GM12878 (cell line): ENCODE results near the gene THRB.

ENCODE experiments used
- BMI1 ChIP-seq: fragments of 450-650 bp; IDR thresholded peaks from 2 replicates; pipeline ENCODE4 v1.6.1; 2016; ENCODE audit warnings: mild to moderate bottlenecking, moderate library complexity, borderline replicate concordance
- EZH2 ChIP-seq: IDR thresholded peaks from 2 replicates; pipeline ENCODE4 v1.6.1; 2012; ENCODE audit warnings: low read depth, mild to moderate bottlenecking, control low read depth, inconsistent platforms, low read length, borderline replicate concordance; ENCODE audit not compliant: control insufficient read depth
- KDM1A ChIP-seq: fragments of 200-600 bp; sonication (generic); IDR thresholded peaks from 2 replicates; pipeline ENCODE4 v1.6.1; 2016; ENCODE audit warnings: borderline replicate concordance
- MTA3 ChIP-seq: IDR thresholded peaks from 2 replicates; pipeline ENCODE4 v1.6.1; 2012; ENCODE audit warnings: low read length, inconsistent platforms, borderline replicate concordance
- TF ChIP-seq, protein P1 (sequence below), 3 experiments: IDR thresholded peaks in 2 of 3; conservative IDR thresholded peaks in 1 of 3; 2 replicates each; pipeline ENCODE4 v1.5.1; 2011; ENCODE audit warnings: low read depth in 3 of 3, low read length in 3 of 3, mild to moderate bottlenecking in 3 of 3, control low read depth in 2 of 3, moderate library complexity in 2 of 3, inconsistent platforms in 1 of 3, mixed read lengths in 1 of 3; ENCODE audit not compliant: control insufficient read depth in 2 of 3, insufficient read depth in 1 of 3; ENCODE audit errors: extremely low read depth in 1 of 3

DNA sequence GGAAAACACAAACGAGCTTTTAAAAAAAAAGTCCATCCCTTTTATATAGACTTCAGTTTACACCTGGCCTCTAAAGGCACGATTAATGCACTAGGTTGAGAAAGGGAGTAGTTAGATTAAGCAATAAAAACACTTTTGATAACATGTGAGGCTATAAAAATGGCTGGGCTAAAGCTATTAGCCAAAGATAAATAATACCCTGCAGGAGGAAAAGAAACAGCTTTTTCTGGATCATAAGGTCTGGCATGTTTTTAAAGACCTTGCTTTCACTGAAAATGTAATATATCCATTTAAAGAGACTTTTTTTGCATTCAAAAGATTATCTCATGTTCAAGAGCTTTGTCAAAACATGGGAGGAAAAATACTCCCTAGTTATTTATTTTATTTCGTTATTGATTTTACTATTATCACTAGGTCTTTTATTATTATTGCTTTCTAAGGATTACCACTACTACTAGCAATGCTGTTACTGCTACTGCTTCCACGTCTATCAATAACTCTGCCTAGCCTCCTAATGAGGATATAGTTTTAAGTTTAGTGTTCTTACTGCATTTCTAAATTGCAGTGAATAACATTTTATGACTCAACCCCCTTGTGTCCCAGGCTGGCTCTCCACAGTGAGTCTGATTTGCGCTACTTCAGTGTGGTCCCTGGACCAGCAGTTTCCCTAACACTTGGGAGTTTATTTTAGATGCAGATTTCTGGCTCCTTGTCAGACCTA, 93.4 kb downstream of the THRB start:
- TF ChIP-seq, protein P1, sequence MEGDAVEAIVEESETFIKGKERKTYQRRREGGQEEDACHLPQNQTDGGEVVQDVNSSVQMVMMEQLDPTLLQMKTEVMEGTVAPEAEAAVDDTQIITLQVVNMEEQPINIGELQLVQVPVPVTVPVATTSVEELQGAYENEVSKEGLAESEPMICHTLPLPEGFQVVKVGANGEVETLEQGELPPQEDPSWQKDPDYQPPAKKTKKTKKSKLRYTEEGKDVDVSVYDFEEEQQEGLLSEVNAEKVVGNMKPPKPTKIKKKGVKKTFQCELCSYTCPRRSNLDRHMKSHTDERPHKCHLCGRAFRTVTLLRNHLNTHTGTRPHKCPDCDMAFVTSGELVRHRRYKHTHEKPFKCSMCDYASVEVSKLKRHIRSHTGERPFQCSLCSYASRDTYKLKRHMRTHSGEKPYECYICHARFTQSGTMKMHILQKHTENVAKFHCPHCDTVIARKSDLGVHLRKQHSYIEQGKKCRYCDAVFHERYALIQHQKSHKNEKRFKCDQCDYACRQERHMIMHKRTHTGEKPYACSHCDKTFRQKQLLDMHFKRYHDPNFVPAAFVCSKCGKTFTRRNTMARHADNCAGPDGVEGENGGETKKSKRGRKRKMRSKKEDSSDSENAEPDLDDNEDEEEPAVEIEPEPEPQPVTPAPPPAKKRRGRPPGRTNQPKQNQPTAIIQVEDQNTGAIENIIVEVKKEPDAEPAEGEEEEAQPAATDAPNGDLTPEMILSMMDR (IDR thresholded peaks at IDR 0.05 in 2 of 3, conservative IDR thresholded peaks at IDR 0.05 in 1 of 3; ENCODE audit: control insufficient read depth in 2 of 3, extremely low read depth in 1 of 3, insufficient read depth in 1 of 3, low read depth in 3 of 3, low read length in 3 of 3), result no peak
- TF ChIP-seq KDM1A, result no peak
- no peak for TF ChIP-seq MTA3
- no peak for TF ChIP-seq EZH2
- TF ChIP-seq BMI1, result no peak
